A549 (cell line): ENCODE data around the gene IPMK. TPM values are rescaled to one million over a fixed set of nuclear protein-coding genes. Genes with fewer than 3 reads are reported as not detected.

Experiments used
- ATAC-seq, 2 experiments: fragments of 200-7000 bp in 1 of 2; fragments of >200 bp in 1 of 2; cut with Nextera tagmentation in 1 of 2; cut with Tn5 transposase in 1 of 2; 3 replicates each; pipeline versions ENCODE4 v1.8.0 to v1.9.1; 2018 to 2020; ENCODE audit warnings: mild to moderate bottlenecking in 1 of 2, moderate library complexity in 1 of 2
- CTCF ChIA-PET: fragments of 300-600 bp; sonication (Branson Sonifier 250); formaldehyde crosslinking; extraction: SDS; loops from one replicate; lab custom pipeline; 2021; ENCODE audit warnings: antibody characterized with exemption, inconsistent platforms; lab: Yijun Ruan, JAX
- POLR2A ChIA-PET: fragments of 350-600 bp; formaldehyde crosslinking; extraction: SDS; loops from one replicate; lab custom pipeline; 2021; ENCODE audit warnings: antibody characterized with exemption, inconsistent platforms; lab: Yijun Ruan, JAX
- DNase-seq, 2 experiments: peaks; one replicate each; pipeline versions ENCODE4 v3.0.0 to v3.0.0-alpha.2; 2011 to 2016; ENCODE audit warnings: low read depth in 1 of 2, low spot score in 1 of 2
- FAIRE-seq: peaks from 2 replicates; lab custom pipeline; 2011; peaks lifted over from hg19 to GRCh38; lab: Jason Lieb, UNC
- H3K27ac ChIP-seq, 2 experiments: fragments of >200 bp; sonication (Bioruptor Twin); formaldehyde crosslinking; 3 replicates each; pipeline ENCODE4 v1.5.1; 2016 to 2017
- H3K4me1 ChIP-seq: fragments of >200 bp; sonication (Bioruptor Twin); formaldehyde crosslinking; 3 replicates; pipeline ENCODE4 v1.6.1; 2016
- H3K4me2 ChIP-seq: fragments of >200 bp; sonication (Bioruptor Twin); formaldehyde crosslinking; 3 replicates; pipeline ENCODE4 v1.6.1; 2016
- H3K4me3 ChIP-seq: fragments of >200 bp; sonication (Bioruptor Twin); formaldehyde crosslinking; 3 replicates; pipeline ENCODE4 v1.5.1; 2016
- H3K9me3 ChIP-seq: fragments of >200 bp; sonication (Bioruptor Twin); formaldehyde crosslinking; 3 replicates; pipeline ENCODE4 v1.6.1; 2016
- BHLHE40 ChIP-seq: IDR thresholded peaks from 2 replicates; pipeline ENCODE4 v1.6.1; 2012; ENCODE audit warnings: low read depth, low read length, inconsistent platforms
- CBX2 ChIP-seq: fragments of 200-600 bp; sonication (generic); IDR thresholded peaks from 2 replicates; pipeline ENCODE4 v1.6.1; 2016; ENCODE audit warnings: low read depth, mild to moderate bottlenecking, borderline replicate concordance
- CEBPB ChIP-seq, 2 experiments: fragments of >200 bp in 1 of 2; sonication (Bioruptor Twin) in 1 of 2; formaldehyde crosslinking in 1 of 2; IDR thresholded peaks; 2 replicates each; pipeline ENCODE4 v1.6.1; 2012 to 2016
- CHD4 ChIP-seq: fragments of 200-600 bp; sonication (generic); IDR thresholded peaks from 2 replicates; pipeline ENCODE4 v1.6.1; 2016; ENCODE audit warnings: antibody characterized with exemption, mild to moderate bottlenecking, borderline replicate concordance
- E2F6 ChIP-seq: IDR thresholded peaks from 2 replicates; pipeline ENCODE4 v1.6.1; 2012; ENCODE audit warnings: low read depth, borderline replicate concordance
- EHF ChIP-seq: fragments of 250-450 bp; sonication (Bioruptor Pico); IDR thresholded peaks from 2 replicates; pipeline ENCODE4 v1.5.0; 2020; ENCODE audit warnings: mild to moderate bottlenecking
- ELK1 ChIP-seq: fragments of 150-350 bp; IDR thresholded peaks from 2 replicates; pipeline ENCODE4 v1.6.1; 2014; ENCODE audit warnings: low read depth, mild to moderate bottlenecking, low read length
- ESRRA ChIP-seq: fragments of 150-350 bp; IDR thresholded peaks from 2 replicates; pipeline ENCODE4 v1.6.1; 2014; ENCODE audit warnings: mild to moderate bottlenecking, low read length, borderline replicate concordance
- FOSB ChIP-seq: fragments of 250-450 bp; sonication (Bioruptor Pico); IDR thresholded peaks from 2 replicates; pipeline ENCODE4 v1.5.0; 2020; ENCODE audit warnings: mild to moderate bottlenecking, moderate library complexity
- FOXS1 ChIP-seq: fragments of 250-450 bp; sonication (Bioruptor Pico); IDR thresholded peaks from 2 replicates; pipeline ENCODE4 v1.5.0; 2020; ENCODE audit warnings: mild to moderate bottlenecking, moderate library complexity
- GATA3 ChIP-seq: IDR thresholded peaks from 2 replicates; pipeline ENCODE4 v1.6.1; 2012; ENCODE audit warnings: borderline replicate concordance
- HDAC2 ChIP-seq: fragments of 200-600 bp; sonication (generic); IDR thresholded peaks from 2 replicates; pipeline ENCODE4 v1.6.1; 2016
- HOXA7 ChIP-seq: fragments of 250-450 bp; sonication (Bioruptor Pico); IDR thresholded peaks from 2 replicates; pipeline ENCODE4 v1.5.0; 2020; ENCODE audit warnings: mild to moderate bottlenecking, moderate library complexity
- HOXB5 ChIP-seq: fragments of 250-450 bp; sonication (Bioruptor Pico); IDR thresholded peaks from 2 replicates; pipeline ENCODE4 v1.5.0; 2020; ENCODE audit warnings: mild to moderate bottlenecking, moderate library complexity
- MAX ChIP-seq: IDR thresholded peaks from 2 replicates; pipeline ENCODE4 v1.6.1; 2012
- MAZ ChIP-seq: fragments of 150-350 bp; IDR thresholded peaks from 2 replicates; pipeline ENCODE4 v1.6.1; 2014; ENCODE audit warnings: antibody characterized with exemption, low read depth, low read length, borderline replicate concordance
- NFE2L2 ChIP-seq: fragments of 150-350 bp; conservative IDR thresholded peaks from 2 replicates; pipeline ENCODE4 v1.6.1; 2014; ENCODE audit warnings: low read length
- NPAS2 ChIP-seq: fragments of 250-450 bp; sonication (Bioruptor Pico); IDR thresholded peaks from 2 replicates; pipeline ENCODE4 v1.8.0; 2022; ENCODE audit warnings: mild to moderate bottlenecking, moderate library complexity, borderline replicate concordance
- NR3C1 ChIP-seq: fragments of >200 bp; sonication (Bioruptor Twin); formaldehyde crosslinking; IDR thresholded peaks from 3 replicates; pipeline ENCODE4 v1.6.1; 2017
- PHF8 ChIP-seq: fragments of 200-600 bp; sonication (generic); IDR thresholded peaks from 2 replicates; pipeline ENCODE4 v1.6.1; 2016; ENCODE audit warnings: low read depth, mild to moderate bottlenecking, antibody characterized with exemption, moderate library complexity, borderline replicate concordance
- RAD21 ChIP-seq, 2 experiments: fragments of >200 bp in 1 of 2; sonication (Bioruptor Twin) in 1 of 2; formaldehyde crosslinking in 1 of 2; IDR thresholded peaks in 1 of 2; conservative IDR thresholded peaks in 1 of 2; 2 replicates in 1 of 2; 3 replicates in 1 of 2; pipeline ENCODE4 v1.6.1; 2012 to 2018; ENCODE audit warnings: inconsistent platforms in 1 of 2
- RCOR1 ChIP-seq: fragments of 150-350 bp; IDR thresholded peaks from 2 replicates; pipeline ENCODE4 v1.6.1; 2014; ENCODE audit warnings: antibody characterized with exemption, low read length, low read depth
- RFX5 ChIP-seq: fragments of 450-650 bp; IDR thresholded peaks from 2 replicates; pipeline ENCODE4 v1.7.1; 2014; ENCODE audit warnings: antibody characterized with exemption, mild to moderate bottlenecking, moderate library complexity
- SREBF2 ChIP-seq: fragments of 450-650 bp; IDR thresholded peaks from 2 replicates; pipeline ENCODE4 v1.6.1; 2014; ENCODE audit warnings: mild to moderate bottlenecking, moderate library complexity
- TP53 ChIP-seq: fragments of 250-450 bp; sonication (Bioruptor Pico); IDR thresholded peaks from 2 replicates; pipeline ENCODE4 v1.5.0; 2021; ENCODE audit warnings: mild to moderate bottlenecking, moderate library complexity
- ZC3H11A ChIP-seq: fragments of 450-650 bp; IDR thresholded peaks from 2 replicates; pipeline ENCODE4 v1.6.1; 2014; ENCODE audit warnings: antibody characterized with exemption, mild to moderate bottlenecking
- ZFP36 ChIP-seq: fragments of 450-650 bp; IDR thresholded peaks from 2 replicates; pipeline ENCODE4 v1.6.1; 2014; ENCODE audit warnings: borderline replicate concordance; ENCODE audit not compliant: partially characterized antibody
- ZSCAN20 ChIP-seq: fragments of 250-450 bp; sonication (Bioruptor Pico); IDR thresholded peaks from 2 replicates; pipeline ENCODE4 v1.8.0; 2022; ENCODE audit warnings: mild to moderate bottlenecking, moderate library complexity
- WGBS: methylation state at CpG from one replicate; pipeline ENCODE4 v1.1.6; 2017; ENCODE audit errors: missing lambda C conversion rate; 5-methylcytosine and 5-hydroxymethylcytosine counted together
- polyA minus RNA-seq: library from RNA; depleted of rRNA, polyadenylated mRNA; stranded (reverse); fragments of >200 nt; gene quantifications from 2 replicates; pipeline ENCODE4 v1.2.3, GENCODE V29; 2011; rRNA and poly(A)+ RNA removed
- polyA plus RNA-seq, 4 experiments: library from polyadenylated mRNA; depleted of rRNA in 3 of 4; stranded (reverse); fragments of >200 nt; fragmentation: RNase III in 1 of 4; extraction: RNeasy Plus Mini Kit Qiagen cat#74134 plus additional on column Dnase treatment in 1 of 4; gene quantifications; 2 replicates in 3 of 4; 3 replicates in 1 of 4; pipeline ENCODE4 v1.2.3, GENCODE V29; 2011 to 2017
- TF ChIP-seq, protein P1 (sequence below): IDR thresholded peaks from 2 replicates; pipeline ENCODE4 v1.6.1; 2012
- TF ChIP-seq, protein P2 (sequence below): fragments of 200-600 bp; sonication (generic); IDR thresholded peaks from 2 replicates; pipeline ENCODE4 v1.6.1; 2016; ENCODE audit warnings: antibody characterized with exemption, mild to moderate bottlenecking, moderate library complexity
- TF ChIP-seq, protein P3 (sequence below): fragments of 250-450 bp; sonication (Bioruptor Pico); IDR thresholded peaks from 2 replicates; pipeline ENCODE4 v1.5.0; 2020; ENCODE audit warnings: low read depth, mild to moderate bottlenecking, moderate library complexity
- TF ChIP-seq, protein P4 (sequence below): fragments of >200 bp; sonication (Bioruptor Twin); formaldehyde crosslinking; IDR thresholded peaks from 2 replicates; pipeline ENCODE4 v1.6.1; 2016

Gene IPMK
- polyA plus RNA-seq (2011; rRNA removed) (3.7 and 5.6 TPM in 2 replicates), polyA plus RNA-seq (2017; fragmentation: RNase III; extraction: RNeasy Plus Mini Kit Qiagen cat#74134 plus additional on column Dnase treatment) (2.9 to 3.2 TPM (median 3.0 TPM) in 3 replicates), polyA minus RNA-seq (2.1 and 2.7 TPM in 2 replicates)
- 0.59 and 0.74 TPM in 2 replicates for polyA plus RNA-seq (2012; cell fraction: cytosol; rRNA removed)
- polyA plus RNA-seq (2012; cell fraction: nucleus; rRNA removed): 0.37 and 0.65 TPM in 2 replicates

GRCh38 chr10:58267713-58268453, at the start of gene IPMK:
Gene IPMK (minus strand): TSS chr10:58267894. CDS start chr10:58267611, 283 bp downstream.
- peak; percentile 66 to 93 for DNase-seq
- no peak for FAIRE-seq
- no peaks in the 10 kb centered on the region for H3K9me3 ChIP-seq
- H3K4me3 ChIP-seq: peak within 1 kb of the TSS; percentile 61
- POLR2A ChIA-PET: interaction anchor here (0.7 to 2.1 kb wide), 4 partner anchors 22 to 395 kb away, joined by 3 to 11 read pairs (median 5); no protein-coding TSS in a partner anchor
- WGBS: under 1% methylated on average over 69 of the region's 76 CpGs
- H3K4me1 ChIP-seq: peaks cover 34% of the 10 kb centered on the region; the same call in 2 of the 3 replicates
- peak within 1 kb of the TSS; percentile 96 for H3K4me2 ChIP-seq
- H3K27ac ChIP-seq: peak within 1 kb of the TSS; percentile 79 to 94
- CTCF ChIA-PET: interaction anchor here (0.9 to 2.9 kb wide), 4 partner anchors 24 to 94 kb away, joined by 3 to 19 read pairs (median 7); no protein-coding TSS in a partner anchor
- ATAC-seq: peak; percentile 70 to 80
- no peak for TF ChIP-seq ZFP36
- no peak for TF ChIP-seq FOSB (CRISPR knock-in tag)
- TF ChIP-seq RFX5: no peak
- no peak for TF ChIP-seq TP53
- TF ChIP-seq RAD21 (conservative IDR thresholded peaks at IDR 0.05 in 1 of 2, IDR thresholded peaks at IDR 0.05 in 1 of 2): 0 out of 5 replicates have a peak, but pooled peaks of 1 of the 2 experiments have one; percentile 10
- TF ChIP-seq, protein P1, sequence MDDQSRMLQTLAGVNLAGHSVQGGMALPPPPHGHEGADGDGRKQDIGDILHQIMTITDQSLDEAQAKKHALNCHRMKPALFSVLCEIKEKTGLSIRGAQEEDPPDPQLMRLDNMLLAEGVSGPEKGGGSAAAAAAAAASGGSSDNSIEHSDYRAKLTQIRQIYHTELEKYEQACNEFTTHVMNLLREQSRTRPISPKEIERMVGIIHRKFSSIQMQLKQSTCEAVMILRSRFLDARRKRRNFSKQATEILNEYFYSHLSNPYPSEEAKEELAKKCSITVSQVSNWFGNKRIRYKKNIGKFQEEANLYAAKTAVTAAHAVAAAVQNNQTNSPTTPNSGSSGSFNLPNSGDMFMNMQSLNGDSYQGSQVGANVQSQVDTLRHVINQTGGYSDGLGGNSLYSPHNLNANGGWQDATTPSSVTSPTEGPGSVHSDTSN: no peak
- no peak for TF ChIP-seq SREBF2
- TF ChIP-seq ESRRA: no peak
- no peak for TF ChIP-seq NR3C1
- TF ChIP-seq NPAS2 (CRISPR knock-in tag): no peak
- no peak for TF ChIP-seq ZC3H11A
- peak; percentile 80; the same call in 1 of the 2 replicates for TF ChIP-seq HDAC2
- TF ChIP-seq GATA3: no peak
- no peak for TF ChIP-seq ZSCAN20 (CRISPR knock-in tag)
- peak; percentile 96 for TF ChIP-seq MAX
- no peak for TF ChIP-seq HOXA7 (CRISPR knock-in tag)
- no peak for TF ChIP-seq FOXS1 (CRISPR knock-in tag)
- no peak for TF ChIP-seq CEBPB (IDR thresholded peaks at IDR 0.05)
- TF ChIP-seq E2F6: peak; percentile 96
- TF ChIP-seq, protein P2, sequence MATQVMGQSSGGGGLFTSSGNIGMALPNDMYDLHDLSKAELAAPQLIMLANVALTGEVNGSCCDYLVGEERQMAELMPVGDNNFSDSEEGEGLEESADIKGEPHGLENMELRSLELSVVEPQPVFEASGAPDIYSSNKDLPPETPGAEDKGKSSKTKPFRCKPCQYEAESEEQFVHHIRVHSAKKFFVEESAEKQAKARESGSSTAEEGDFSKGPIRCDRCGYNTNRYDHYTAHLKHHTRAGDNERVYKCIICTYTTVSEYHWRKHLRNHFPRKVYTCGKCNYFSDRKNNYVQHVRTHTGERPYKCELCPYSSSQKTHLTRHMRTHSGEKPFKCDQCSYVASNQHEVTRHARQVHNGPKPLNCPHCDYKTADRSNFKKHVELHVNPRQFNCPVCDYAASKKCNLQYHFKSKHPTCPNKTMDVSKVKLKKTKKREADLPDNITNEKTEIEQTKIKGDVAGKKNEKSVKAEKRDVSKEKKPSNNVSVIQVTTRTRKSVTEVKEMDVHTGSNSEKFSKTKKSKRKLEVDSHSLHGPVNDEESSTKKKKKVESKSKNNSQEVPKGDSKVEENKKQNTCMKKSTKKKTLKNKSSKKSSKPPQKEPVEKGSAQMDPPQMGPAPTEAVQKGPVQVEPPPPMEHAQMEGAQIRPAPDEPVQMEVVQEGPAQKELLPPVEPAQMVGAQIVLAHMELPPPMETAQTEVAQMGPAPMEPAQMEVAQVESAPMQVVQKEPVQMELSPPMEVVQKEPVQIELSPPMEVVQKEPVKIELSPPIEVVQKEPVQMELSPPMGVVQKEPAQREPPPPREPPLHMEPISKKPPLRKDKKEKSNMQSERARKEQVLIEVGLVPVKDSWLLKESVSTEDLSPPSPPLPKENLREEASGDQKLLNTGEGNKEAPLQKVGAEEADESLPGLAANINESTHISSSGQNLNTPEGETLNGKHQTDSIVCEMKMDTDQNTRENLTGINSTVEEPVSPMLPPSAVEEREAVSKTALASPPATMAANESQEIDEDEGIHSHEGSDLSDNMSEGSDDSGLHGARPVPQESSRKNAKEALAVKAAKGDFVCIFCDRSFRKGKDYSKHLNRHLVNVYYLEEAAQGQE: no peak
- TF ChIP-seq CBX2: no peak
- no peak for TF ChIP-seq CHD4
- TF ChIP-seq NFE2L2: no peak
- no peak for TF ChIP-seq EHF
- no peak for TF ChIP-seq ELK1
- TF ChIP-seq, protein P3, sequence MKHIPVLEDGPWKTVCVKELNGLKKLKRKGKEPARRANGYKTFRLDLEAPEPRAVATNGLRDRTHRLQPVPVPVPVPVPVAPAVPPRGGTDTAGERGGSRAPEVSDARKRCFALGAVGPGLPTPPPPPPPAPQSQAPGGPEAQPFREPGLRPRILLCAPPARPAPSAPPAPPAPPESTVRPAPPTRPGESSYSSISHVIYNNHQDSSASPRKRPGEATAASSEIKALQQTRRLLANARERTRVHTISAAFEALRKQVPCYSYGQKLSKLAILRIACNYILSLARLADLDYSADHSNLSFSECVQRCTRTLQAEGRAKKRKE (CRISPR knock-in tag): no peak
- TF ChIP-seq HOXB5 (CRISPR knock-in tag): no peak
- TF ChIP-seq MAZ: no peak
- no peak for TF ChIP-seq BHLHE40
- peak; percentile 49 for TF ChIP-seq PHF8
- no peak for TF ChIP-seq RCOR1
- TF ChIP-seq, protein P4, sequence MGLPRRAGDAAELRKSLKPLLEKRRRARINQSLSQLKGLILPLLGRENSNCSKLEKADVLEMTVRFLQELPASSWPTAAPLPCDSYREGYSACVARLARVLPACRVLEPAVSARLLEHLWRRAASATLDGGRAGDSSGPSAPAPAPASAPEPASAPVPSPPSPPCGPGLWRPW: no peak
